ENCODE measurements around the gene SH3GLB1. TPM values are rescaled to one million over a fixed set of nuclear protein-coding genes. Genes with fewer than 3 reads are reported as not detected.

The SH3GLB1 gene
- total and polyA plus RNA-seq, 10 of the 15 experiments (the other 5 are each of a cell fraction or from before 2014, with no cell fraction given) = 18.0 to 59.0 (median 36.5) TPM

DNA sequence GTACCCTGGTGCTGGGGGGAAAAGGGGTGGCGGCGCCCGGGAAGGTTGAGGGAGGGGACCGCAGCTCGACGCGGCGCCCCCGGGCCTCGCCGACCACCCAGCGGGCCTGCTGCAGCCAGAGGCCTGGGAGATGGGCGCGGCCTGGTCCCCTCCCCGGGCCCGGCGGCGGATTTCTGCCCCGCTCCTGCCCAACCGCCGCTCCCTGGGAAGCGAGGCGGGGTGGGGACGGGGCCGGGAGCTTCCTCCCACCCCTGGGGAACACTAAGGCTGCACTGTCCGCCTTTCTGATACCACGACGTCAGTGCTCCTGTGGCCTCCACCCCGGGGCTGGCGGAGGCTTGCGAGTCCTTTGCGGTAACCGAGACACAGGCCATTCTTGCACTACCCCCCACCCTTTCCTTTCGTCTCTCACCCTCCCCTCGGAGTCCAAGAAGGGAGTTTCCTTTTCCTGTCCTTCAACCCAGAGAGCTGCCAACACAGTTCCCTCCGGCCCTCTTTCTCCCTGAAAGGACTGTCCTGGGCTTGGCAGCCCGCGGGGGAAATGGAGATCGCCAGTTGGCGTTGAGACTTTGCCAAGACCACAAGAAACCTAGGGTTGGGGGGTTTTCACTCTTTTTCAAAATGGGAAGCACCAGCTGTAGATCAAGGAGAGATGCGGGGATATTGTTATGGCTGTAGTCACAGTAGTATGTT lies 742 bp downstream of the SH3GLB1 start (continued):
- TF ChIP-seq, protein P1, sequence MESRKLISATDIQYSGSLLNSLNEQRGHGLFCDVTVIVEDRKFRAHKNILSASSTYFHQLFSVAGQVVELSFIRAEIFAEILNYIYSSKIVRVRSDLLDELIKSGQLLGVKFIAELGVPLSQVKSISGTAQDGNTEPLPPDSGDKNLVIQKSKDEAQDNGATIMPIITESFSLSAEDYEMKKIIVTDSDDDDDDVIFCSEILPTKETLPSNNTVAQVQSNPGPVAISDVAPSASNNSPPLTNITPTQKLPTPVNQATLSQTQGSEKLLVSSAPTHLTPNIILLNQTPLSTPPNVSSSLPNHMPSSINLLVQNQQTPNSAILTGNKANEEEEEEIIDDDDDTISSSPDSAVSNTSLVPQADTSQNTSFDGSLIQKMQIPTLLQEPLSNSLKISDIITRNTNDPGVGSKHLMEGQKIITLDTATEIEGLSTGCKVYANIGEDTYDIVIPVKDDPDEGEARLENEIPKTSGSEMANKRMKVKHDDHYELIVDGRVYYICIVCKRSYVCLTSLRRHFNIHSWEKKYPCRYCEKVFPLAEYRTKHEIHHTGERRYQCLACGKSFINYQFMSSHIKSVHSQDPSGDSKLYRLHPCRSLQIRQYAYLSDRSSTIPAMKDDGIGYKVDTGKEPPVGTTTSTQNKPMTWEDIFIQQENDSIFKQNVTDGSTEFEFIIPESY (IDR thresholded peaks at IDR 0.05) = no peak
- TF ChIP-seq IKZF2 (IDR thresholded peaks at IDR 0.05) (peak; percentile 24 to 36; a peak in 2 of 4 replicates), MYC (IDR thresholded peaks at IDR 0.05; ENCODE audit: insufficient read depth, insufficient read length, insufficient replicate concordance, low read length, severe bottlenecking) (no peak), ZNF274 (IDR thresholded peaks at IDR 0.05; ENCODE audit: insufficient read depth, insufficient read length) (no peak), RELA (IDR thresholded peaks at IDR 0.05; ENCODE audit: borderline replicate concordance, partially characterized antibody) (no peak), MTA2 (IDR thresholded peaks at IDR 0.05; ENCODE audit: low read depth) (no peak), NRF1 (conservative IDR thresholded peaks at IDR 0.05; ENCODE audit: low read depth, low read length) (no peak), SUPT20H (IDR thresholded peaks at IDR 0.05; ENCODE audit: borderline replicate concordance, control insufficient read depth, low read depth, low read length) (no peak), CEBPZ (IDR thresholded peaks at IDR 0.05; ENCODE audit: low read depth, low read length) (no peak), TBL1XR1 (IDR thresholded peaks at IDR 0.05; ENCODE audit: low read depth, low read length) (no peak), RAD51 (IDR thresholded peaks at IDR 0.05) (no peak), ATF7 (IDR thresholded peaks at IDR 0.05; ENCODE audit: low read depth) (no peak), GABPA (IDR thresholded peaks at IDR 0.05; ENCODE audit: low read depth) (no peak; the same call in 1 of the 2 replicates), ZBTB11 (CRISPR knock-in tag; IDR thresholded peaks at IDR 0.05) (no peak), SIX5 (IDR thresholded peaks at IDR 0.05; ENCODE audit: low read depth, low read length, severe bottlenecking) (no peak), DPF2 (IDR thresholded peaks at IDR 0.05) (0 out of 2 replicates have a peak, but pooled peaks have one; percentile 63), HSF1 (IDR thresholded peaks at IDR 0.05; ENCODE audit: low read depth, low read length) (no peak), NFXL1 (IDR thresholded peaks at IDR 0.05; ENCODE audit: borderline replicate concordance) (no peak), PML (IDR thresholded peaks at IDR 0.05; ENCODE audit: low read length) (no peak), ZBED1 (IDR thresholded peaks at IDR 0.05; ENCODE audit: borderline replicate concordance) (no peak), IKZF1 (conservative IDR thresholded peaks at IDR 0.05) (peak; percentile 79)
